ENCODE results near the gene FAM229A.
A peak's percentile ranks its signal among the peaks of the same experiment; 100 is the strongest.
"Not testable (repeated sequence)": the region's sequence is repeated elsewhere in the genome, so short reads cannot be mapped to it uniquely, and the experiment has no call there.

The FAM229A gene, protein sequence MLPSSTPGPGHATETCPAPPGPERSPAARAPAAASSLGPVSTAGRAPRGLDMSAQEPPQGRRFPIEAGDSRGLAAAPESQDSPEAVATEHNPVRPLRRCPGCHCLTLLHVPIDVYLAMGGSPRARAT

DNA sequence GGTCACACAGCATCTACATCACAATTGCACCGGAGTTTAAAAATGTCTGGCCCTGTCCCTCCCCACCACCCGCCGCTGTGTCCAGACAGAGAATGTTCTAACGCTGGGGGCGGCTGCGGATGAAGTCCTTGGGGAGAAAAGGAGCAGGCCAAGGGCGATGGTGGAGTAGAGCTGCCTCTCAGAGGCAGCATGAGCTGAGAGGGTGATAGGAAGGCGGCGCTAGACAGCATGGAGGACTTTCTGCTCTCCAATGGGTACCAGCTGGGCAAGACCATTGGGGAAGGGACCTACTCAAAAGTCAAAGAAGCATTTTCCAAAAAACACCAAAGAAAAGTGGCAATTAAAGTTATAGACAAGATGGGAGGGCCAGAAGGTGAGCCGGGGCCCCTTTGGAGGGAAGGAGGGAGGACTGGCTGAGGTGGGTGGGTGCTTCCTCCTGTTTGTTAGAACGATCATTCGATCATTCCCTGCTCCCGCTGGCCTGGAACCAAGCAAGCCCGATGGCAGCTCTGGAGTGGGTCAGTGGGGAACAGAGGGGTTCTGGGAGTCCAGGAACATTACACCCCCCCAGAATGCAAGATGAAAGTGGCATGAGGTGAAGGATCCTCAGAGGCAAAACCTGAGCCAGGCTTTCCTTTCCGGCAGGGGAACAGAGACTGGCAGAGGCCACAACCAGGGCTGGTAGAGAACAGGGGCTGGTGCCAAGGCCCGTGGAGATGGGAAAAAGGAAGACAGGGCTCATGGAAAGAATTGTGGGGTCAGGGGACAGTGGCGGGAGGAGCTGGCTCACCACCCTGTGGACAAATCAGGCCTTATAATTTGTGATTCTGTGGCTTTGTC lies at the start of gene FAM229A, which contains the start of gene TSSK3:
TSS of gene FAM229A (minus strand) at position 12 of the 840 bp plus-strand sequence. CDS start 394 bp downstream, outside the sequence.
TSS of gene TSSK3 (plus strand) at position 66 of the 840 bp plus-strand sequence. CDS start at position 229, 163 bp downstream.
- DNase-seq (ENCODE audit: low read depth), result no peak

DNA sequence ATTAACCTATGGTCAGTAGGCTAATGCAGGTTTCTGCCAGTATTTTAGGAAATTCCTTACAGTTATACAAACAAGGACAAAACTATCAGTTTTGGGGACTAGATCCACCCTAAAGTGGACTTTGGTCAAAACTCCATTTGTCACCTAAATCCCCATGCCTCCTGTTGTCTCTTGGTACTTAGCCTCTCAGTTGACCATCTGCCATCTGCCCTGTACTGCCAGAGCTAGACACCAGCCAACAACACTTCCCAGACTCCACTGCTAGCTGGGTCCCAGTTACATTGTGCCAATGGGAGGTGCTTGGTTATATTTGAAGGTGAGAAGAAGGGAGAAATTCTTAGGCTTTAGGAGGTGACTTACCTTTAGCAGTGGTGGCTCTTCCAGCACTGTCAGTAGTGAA lies 49.0 kb upstream of the FAM229A start:
- no peak for DNase-seq (ENCODE audit: low read depth)

DNA sequence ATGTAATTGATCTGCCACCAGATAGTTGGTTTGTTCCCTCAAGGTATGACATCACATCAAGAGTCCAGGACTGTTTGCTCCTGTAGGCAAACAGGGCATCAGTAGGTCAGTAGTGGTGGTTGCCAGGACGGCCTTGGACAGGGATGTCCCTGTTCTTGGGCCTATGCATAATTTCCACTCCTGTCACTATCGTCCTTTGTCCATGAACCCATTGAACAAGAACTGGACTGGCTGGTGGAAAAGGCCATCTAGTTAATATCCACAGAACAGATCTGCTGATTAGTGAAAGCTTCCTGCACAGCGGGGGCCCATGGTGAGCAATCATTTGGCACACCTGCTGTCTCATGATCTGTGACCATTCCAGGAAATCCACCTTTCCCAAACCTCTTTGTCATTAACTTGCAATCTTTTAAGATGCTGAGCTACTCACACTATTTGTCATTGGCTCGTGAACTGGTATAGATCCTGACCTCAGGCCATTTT lies 44.4 kb upstream of the FAM229A start:
- DNase-seq (ENCODE audit: low read depth), result no peak

DNA sequence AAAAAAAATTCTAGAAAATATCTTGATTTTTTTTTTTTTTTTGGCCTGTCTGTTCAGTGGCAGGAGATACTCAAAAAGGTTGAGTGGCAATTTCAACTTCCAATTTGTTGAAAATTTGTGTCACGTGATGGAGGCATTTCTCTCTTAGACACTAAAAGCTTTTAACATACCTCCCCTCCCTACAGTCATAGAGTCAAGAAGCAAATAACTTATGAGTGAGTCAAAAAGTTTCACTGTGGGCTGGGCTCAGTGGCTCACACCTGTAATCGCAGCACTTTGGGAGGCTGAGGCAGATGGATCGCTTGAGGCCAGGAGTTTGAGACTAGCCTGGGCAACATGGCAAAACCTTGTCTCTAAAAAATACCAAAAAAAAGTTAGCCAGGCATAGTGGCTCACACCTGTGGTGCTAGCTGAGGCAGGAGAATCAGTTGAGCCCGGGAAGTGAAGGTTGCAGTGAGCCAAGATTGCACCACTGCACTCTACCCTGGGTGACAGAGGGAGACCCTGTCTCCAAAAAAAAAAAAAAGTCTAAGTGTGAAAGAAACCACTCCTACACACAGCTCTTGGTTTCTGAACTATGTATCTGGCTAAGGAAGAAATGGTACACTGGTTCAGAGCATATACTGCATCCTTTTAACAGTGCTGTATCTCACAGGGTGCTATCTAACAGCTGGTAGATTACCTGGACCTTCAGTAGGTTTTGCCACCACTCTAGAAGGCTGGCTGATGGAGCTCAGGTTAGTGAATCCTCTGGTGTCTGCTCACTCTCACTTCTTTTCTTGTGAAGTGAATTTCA lies 43.6 kb upstream of the FAM229A start:
- DNase-seq (ENCODE audit: low read depth), result no peak

DNA sequence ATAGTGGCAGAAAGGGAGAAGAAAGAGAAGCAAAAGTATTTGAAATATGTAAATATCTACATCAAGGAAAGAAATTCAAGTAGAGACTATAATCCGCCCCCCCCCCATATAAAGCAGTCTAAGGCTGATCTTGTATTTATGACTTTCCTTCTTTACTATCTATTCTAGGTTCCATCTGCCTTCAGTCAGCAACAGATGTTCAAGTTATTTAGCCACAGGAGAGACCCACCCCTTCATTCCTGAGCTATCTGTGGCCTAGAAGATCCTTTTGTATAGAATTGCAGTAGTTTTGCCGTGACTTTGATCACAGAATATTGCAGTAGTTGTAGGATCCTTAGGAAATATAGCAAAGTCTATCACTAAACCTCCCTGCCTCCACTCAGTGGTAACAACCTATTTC lies 42.7 kb upstream of the FAM229A start:
- no peak for DNase-seq (ENCODE audit: low read depth)

- DNase-seq (ENCODE audit: low read depth), result no peak
These were observed 38.8 kb upstream of the FAM229A start for GRCh38 chr1:32400876-32401631.

DNA sequence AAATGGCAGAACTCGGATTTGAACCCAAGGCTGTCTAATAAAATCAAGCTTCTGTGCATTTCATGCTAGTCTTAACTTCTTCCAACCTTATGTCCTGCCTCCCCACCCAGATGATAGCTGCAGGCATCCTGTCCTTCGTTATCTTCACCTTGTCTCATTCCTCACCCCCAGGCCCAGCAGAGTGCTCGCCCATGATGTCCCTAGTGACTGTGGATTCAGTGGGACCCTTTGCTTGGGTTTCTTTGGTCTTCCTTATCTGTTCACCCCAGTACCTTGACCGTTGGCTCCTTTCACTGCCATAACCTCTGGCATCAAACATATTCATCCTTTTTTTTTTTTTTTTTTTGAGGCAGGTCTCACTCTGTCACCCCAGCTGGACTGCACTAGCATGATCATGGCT lies 37.6 kb upstream of the FAM229A start:
- no peak for DNase-seq (ENCODE audit: low read depth)

- DNase-seq (ENCODE audit: low read depth), result no peak
These were observed 36.1 kb upstream of the FAM229A start for GRCh38 chr1:32398401-32398800.

DNA sequence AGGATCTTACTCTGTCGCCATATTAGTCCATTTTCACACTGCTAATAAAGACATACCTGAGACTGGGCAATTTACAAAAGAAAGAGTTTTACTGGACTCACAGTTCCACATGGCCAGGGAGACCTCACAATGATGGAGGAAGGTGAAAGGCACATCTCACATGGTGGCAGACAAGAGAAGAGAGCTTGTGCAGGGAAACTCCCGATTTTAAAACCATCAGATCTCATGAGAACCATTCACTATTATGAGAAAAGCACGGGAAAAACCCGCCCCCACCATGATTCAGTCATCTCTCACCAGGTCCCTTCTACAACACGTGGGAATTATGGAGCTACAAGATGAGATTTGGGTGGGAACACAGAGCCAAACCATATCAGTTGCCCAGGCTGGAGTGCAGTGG lies 34.2 kb upstream of the FAM229A start:
- not testable (repeated sequence) for DNase-seq (ENCODE audit: low read depth)

DNA sequence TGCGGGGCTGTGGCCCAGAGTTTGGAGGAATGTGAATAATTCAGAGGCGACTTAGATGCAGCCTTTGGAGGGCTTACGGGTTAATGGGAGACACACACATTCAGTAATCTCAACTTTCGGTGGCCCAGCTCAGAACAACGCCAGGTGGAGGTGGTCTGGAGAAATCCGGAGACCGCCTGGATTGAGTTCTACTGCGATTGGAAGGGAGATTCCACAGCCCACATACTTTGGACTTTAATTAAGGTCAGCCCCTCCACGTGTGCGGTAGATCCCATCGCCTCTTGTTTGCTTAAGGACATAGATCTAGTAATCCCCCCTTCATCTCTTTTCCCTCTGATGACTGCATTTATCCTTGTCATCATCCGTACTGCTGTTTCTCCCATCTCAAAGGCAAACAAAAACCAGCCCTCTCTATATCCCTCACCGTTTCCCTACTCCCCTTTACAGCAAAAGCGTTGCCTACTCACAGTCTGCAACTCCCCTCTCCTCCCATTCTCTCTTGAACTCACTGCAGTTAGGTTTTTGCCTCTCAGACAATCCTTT lies 32.7 kb upstream of the FAM229A start:
- no peak for DNase-seq (ENCODE audit: low read depth)

GRCh38 chr1:32394141-32394889 lies 32.0 kb upstream of the FAM229A start, which contains the start of gene BSDC1:
Gene BSDC1, minus strand, starts transcription at chr1:32394441. Its CDS starts 27 bp downstream, at chr1:32394414.
- DNase-seq (ENCODE audit: low read depth), result peak; percentile 91

DNA sequence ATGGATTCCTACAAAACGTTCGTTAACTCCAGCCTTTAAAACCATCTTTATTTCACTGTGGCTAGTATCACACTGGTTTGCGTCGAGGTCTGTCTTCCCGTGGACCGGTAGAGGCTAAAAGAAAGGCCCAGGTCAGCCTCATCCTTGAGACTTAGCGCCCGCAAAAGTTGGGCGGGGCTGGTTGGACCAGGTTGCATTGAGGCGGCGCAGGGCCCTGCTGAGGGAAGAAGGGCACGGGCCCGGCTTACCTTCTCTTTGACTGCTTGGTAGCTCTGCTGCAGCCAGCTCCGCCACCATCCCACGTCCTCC lies 31.5 kb upstream of the FAM229A start:
- peak; percentile 1 for DNase-seq (ENCODE audit: low read depth)

DNA sequence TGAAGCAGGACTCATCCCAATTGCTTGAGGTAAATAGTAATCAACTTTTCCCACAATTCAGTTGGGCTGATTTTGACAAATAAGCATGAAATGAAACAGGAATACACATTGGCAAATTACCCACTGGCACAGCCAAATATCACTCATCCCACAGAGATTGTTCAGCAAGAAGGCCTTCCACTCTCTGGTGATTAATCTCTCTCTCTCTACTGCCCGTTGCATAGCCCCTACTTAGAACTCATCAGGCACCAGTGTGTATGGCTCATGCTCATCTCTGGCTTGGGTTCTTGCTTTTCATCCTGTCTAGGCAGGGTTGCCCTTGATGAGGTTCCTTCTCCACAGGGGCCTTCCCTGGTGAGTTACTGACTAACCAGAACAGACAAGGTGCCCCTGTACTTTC lies 30.9 kb upstream of the FAM229A start:
- no peak for DNase-seq (ENCODE audit: low read depth)

GRCh38 chr1:32392325-32392724 lies 30.0 kb upstream of the FAM229A start:
- DNase-seq (ENCODE audit: low read depth), result no peak

GRCh38 chr1:32390904-32391870 lies 28.9 kb upstream of the FAM229A start:
- DNase-seq (ENCODE audit: low read depth), result no peak

DNA sequence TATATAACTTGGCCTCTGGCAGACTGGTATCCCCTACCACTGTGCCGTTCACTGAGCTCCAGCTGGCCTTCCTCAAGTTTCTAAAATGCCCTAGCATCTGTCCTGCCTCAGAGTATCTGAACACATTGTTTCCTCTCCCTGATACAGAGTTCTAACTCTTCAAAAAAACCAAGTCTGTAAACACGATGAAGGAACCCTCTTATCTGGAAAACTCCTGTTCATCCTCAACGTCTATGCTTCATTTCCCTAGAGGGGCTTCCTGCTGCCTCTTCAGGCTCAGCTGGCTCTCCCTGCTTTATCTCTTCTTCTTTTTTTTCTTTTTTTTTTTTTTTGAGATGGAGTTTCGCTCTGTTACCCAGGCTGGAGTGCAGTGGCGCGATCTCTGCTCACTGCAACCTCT lies 26.4 kb upstream of the FAM229A start:
- no peak for DNase-seq (ENCODE audit: low read depth)

DNA sequence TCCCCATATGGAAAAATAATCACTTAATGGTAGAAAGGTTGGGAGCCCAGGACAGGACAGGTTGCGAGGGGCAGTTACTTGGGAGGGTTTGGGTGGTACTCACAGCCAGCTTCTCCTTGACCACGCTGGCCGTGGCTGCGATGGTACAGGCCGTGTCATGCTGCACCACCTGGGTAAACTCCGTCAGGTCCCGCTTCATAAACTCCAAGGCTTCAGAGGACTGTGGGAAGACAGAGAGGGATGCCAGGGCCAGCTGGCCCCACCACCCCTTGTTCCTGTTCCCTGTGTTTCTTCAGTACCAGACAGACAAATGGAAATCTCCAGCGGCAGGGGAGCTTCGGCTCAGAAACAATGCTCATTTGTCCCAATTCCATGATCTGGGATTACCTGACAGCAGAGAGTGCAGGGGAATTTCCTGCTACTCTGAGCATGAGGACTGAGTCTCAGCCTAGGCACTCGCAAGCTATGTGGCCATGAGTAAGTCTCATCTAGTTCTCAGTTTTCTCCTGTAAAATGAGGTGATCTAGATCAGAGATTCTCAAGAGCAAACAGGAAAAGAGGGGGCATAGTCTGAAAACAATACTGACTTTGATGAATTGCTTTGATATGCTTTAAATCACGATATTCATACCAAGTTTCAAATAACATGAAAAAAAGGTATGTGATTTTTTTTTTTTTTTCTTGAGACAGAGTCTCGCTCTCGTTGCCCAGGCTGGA lies 24.5 kb upstream of the FAM229A start:
- DNase-seq (ENCODE audit: low read depth), result no peak

- DNase-seq (ENCODE audit: low read depth), result no peak
These were observed 17.8 kb upstream of the FAM229A start for GRCh38 chr1:32380057-32380456.
